Heart left ventricle (tissue), 16 donors: ENCODE data around the gene CCNE1. TPM values are rescaled to one million over a fixed set of nuclear protein-coding genes. Genes with fewer than 3 reads are reported as not detected.

Experiments used
- ATAC-seq, 4 donors: fragments of 200-7000 bp; cut with Tn5 transposase; one replicate each; pipeline ENCODE4 v1.9.1; 2020 to 2022; ENCODE audit warnings: moderate library complexity in 4 of 4, mild to moderate bottlenecking in 3 of 4, moderate number of reproducible peaks in 1 of 4
- DNase-seq, 5 donors: peaks; one replicate each; pipeline ENCODE4 v3.0.0-alpha.2; 2020
- H3K27ac ChIP-seq, 12 donors: fragments of 200-600 bp; sonication (generic) in 4 of 12; one replicate each; pipeline versions ENCODE4 v1.5.0 to v1.8.0; 2016 to 2022; ENCODE audit warnings: mild to moderate bottlenecking in 2 of 12
- H3K27me3 ChIP-seq, 9 donors: fragments of 200-600 bp; sonication (generic) in 2 of 9; one replicate each; pipeline versions ENCODE4 v1.5.1 to v1.8.0; 2016 to 2022; ENCODE audit warnings: mild to moderate bottlenecking in 3 of 9
- H3K36me3 ChIP-seq, 9 donors: fragments of 200-600 bp; sonication (generic) in 2 of 9; one replicate each; pipeline versions ENCODE4 v1.5.0 to v1.8.0; 2018 to 2022; ENCODE audit warnings: mild to moderate bottlenecking in 2 of 9
- H3K4me1 ChIP-seq, 12 donors: fragments of 200-600 bp; sonication (generic) in 4 of 12; one replicate each; pipeline versions ENCODE4 v1.5.0 to v1.8.0; 2016 to 2022; ENCODE audit warnings: mild to moderate bottlenecking in 3 of 12
- H3K4me3 ChIP-seq, 12 donors: fragments of 200-600 bp; sonication (generic) in 4 of 12; one replicate each; pipeline versions ENCODE4 v1.5.0 to v1.8.0; 2017 to 2022; ENCODE audit warnings: mild to moderate bottlenecking in 9 of 12, moderate library complexity in 4 of 12
- H3K9me3 ChIP-seq, 12 donors: fragments of 200-600 bp; sonication (generic) in 4 of 12; one replicate each; pipeline versions ENCODE4 v1.5.0 to v1.8.0; 2016 to 2022; ENCODE audit warnings: mild to moderate bottlenecking in 1 of 12
- POLR2A ChIP-seq, 2 donors: fragments of 450-650 bp; IDR thresholded peaks; one replicate each; pipeline ENCODE4 v1.6.1; 2017; ENCODE audit warnings: antibody characterized with exemption in 2 of 2, mild to moderate bottlenecking in 2 of 2, moderate library complexity in 2 of 2
- WGBS, 4 donors: extraction: QIAGEN DNeasy Blood & Tissue Kit in 2 of 4; methylation state at CpG; one replicate each; pipeline versions ENCODE4 v1.1.5 to v1.1.7; 2013 to 2018; 5-methylcytosine and 5-hydroxymethylcytosine counted together
- intact Hi-C, 10 donors: fragments of 100-400 bp; cut with DNase I; formaldehyde crosslinking; loops; one replicate each; pipeline versions ENCODE4 v1.11.1 to v1.14.2; 2022
- polyA plus RNA-seq, 2 donors: library from polyadenylated mRNA; stranded (reverse); fragments of 200-250 nt; gene quantifications; one replicate each; pipeline ENCODE4 v1.2.3, GENCODE V29; 2013
- total RNA-seq, 9 donors: library from RNA; depleted of rRNA in 2 of 9; stranded (reverse); fragments of >200 nt in 2 of 9; fragmentation: NEBNext Ultra II Directional in 3 of 9; extraction: Animal tissue kit (Norgen Biotek cat#: 25700) in 3 of 9; gene quantifications; one replicate each; pipeline versions ENCODE4 v1.1.0 to v1.2.4, GENCODE V29; 2016 to 2023
- TF ChIP-seq, protein P1 (sequence below), 12 donors: fragments of 200-600 bp; sonication (generic) in 4 of 12; IDR thresholded peaks; one replicate each; pipeline versions ENCODE4 v1.5.0 to v1.8.0; 2018 to 2022; ENCODE audit warnings: antibody characterized with exemption in 12 of 12, mild to moderate bottlenecking in 5 of 12
- donor health status: ischemic (EF 13 %, LVEDD 7.1; RV severe dilation, severe dysfunction).
- donor health status: healthy with polysubstance abuse.
- donor health status: DM: no; HTN: yes; CAD: no.
- donor health status: DM: no; HTN: no; CAD: no.
- donor health status: ischemic (EF 25% LVEDD 6.9; RV normal size, moderate dysfunction).
- donor health status: ischemic (EF 25% LVEDD 5.7; RV mildly dilated, moderate dysfunction).
- donor health status: healthy.
- donor health status: DM: yes; HTN: yes; CAD: no.
- donor health status: ischemic (EF 35%, LVEDD 5.7; RV mildly dilated, moderate dysfunction).
- donor health status: nonischemic (EF 11% LVEDD 7.7; RV severe dilation, severe dysfunction).
- donor health status: DM: yes; HTN: yes; CAD: no.
- donor health status: PGD.
- donor health status: ischemic (EF 29% LVEDD 5.4; RV normal size, mild dysfunction).
- donor health status: nonischemic (EF 23%, LVEDD 6.1; RV moderate dilation, normal function).

The CCNE1 gene
- total and polyA plus RNA-seq, 11 donors = 1.3 to 5.4 (median 2.5) TPM

- ATAC-seq = no peak
- Histone ChIP-seq H3K36me3 (no peaks in the 10 kb centered on the region), H3K9me3 (no peaks in the 10 kb centered on the region), H3K27me3 (peaks cover 0 to 5% (median 0%) of the 10 kb centered on the region in 9 donors), H3K27ac (no peak overlapping the region), H3K4me3 (no peak overlapping the region), H3K4me1 (peaks cover 7 to 18% (median 15%) of the 10 kb centered on the region in 12 donors)
- no peak for TF ChIP-seq POLR2A (IDR thresholded peaks at IDR 0.05)
- TF ChIP-seq, protein P1, sequence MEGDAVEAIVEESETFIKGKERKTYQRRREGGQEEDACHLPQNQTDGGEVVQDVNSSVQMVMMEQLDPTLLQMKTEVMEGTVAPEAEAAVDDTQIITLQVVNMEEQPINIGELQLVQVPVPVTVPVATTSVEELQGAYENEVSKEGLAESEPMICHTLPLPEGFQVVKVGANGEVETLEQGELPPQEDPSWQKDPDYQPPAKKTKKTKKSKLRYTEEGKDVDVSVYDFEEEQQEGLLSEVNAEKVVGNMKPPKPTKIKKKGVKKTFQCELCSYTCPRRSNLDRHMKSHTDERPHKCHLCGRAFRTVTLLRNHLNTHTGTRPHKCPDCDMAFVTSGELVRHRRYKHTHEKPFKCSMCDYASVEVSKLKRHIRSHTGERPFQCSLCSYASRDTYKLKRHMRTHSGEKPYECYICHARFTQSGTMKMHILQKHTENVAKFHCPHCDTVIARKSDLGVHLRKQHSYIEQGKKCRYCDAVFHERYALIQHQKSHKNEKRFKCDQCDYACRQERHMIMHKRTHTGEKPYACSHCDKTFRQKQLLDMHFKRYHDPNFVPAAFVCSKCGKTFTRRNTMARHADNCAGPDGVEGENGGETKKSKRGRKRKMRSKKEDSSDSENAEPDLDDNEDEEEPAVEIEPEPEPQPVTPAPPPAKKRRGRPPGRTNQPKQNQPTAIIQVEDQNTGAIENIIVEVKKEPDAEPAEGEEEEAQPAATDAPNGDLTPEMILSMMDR (IDR thresholded peaks at IDR 0.05) = no peak
- intact Hi-C loops = loop anchor here in 1 of 10 donors (10.0 kb wide), 1 partner anchor 236 kb away; the partner anchor contains the start of gene POP4
- no peak for DNase-seq
- 70 to 75% (median 73%) methylated on average over 22 of the region's 22 CpGs for whole genome bisulfite sequencing, 4 donors
These were observed 28.5 kb downstream of the CCNE1 start for GRCh38 chr19:29840066-29840950.

- H3K36me3 ChIP-seq = no peaks in the 10 kb centered on the region
- peaks cover 0 to 5% (median 0%) of the 10 kb centered on the region in 9 donors for H3K27me3 ChIP-seq
- H3K4me1 ChIP-seq = peaks cover 7 to 26% (median 20%) of the 10 kb centered on the region in 12 donors
- no peak for DNase-seq
- TF ChIP-seq, protein P1 (IDR thresholded peaks at IDR 0.05) = no peak
- no peak for TF ChIP-seq POLR2A (IDR thresholded peaks at IDR 0.05)
- no peaks in the 10 kb centered on the region for H3K9me3 ChIP-seq
- no peak overlapping the region for H3K27ac ChIP-seq
- no peak for ATAC-seq
- intact Hi-C loops = loop anchor here in 1 of 10 donors (10.0 kb wide), 1 partner anchor 236 kb away; the partner anchor contains the start of gene POP4
- WGBS, 4 donors = 94 to 97% (median 95%) methylated on average over 3 of the region's 3 CpGs
- no peak overlapping the region for H3K4me3 ChIP-seq
These were observed 29.4 kb downstream of the CCNE1 start for GRCh38 chr19:29841209-29841558.

- intact Hi-C loops = loop anchor here in 1 of 10 donors (10.0 kb wide), 1 partner anchor 237 kb away; the partner anchor contains the start of gene POP4
- 55 to 68% (median 64%) methylated on average over 10 of the region's 10 CpGs for WGBS, 4 donors
- no peak for DNase-seq
These were observed 30.0 kb downstream of the CCNE1 start for GRCh38 chr19:29841559-29842367.

More at GRCh38 chr19:29841559-29842367, 30.0 kb downstream of the CCNE1 start:
- H3K27ac ChIP-seq = no peak overlapping the region
- no peak for ATAC-seq
- TF ChIP-seq, protein P1 (IDR thresholded peaks at IDR 0.05) = no peak
- no peak for TF ChIP-seq POLR2A (IDR thresholded peaks at IDR 0.05)
- H3K9me3 ChIP-seq = no peaks in the 10 kb centered on the region
- no peaks in the 10 kb centered on the region for H3K36me3 ChIP-seq
- H3K4me3 ChIP-seq = no peak overlapping the region
- peaks cover 0 to 5% (median 0%) of the 10 kb centered on the region in 9 donors for H3K27me3 ChIP-seq
- H3K4me1 ChIP-seq = peaks cover 7 to 26% (median 20%) of the 10 kb centered on the region in 12 donors
